Measurements from ENCODE around the gene GPC3.
A peak's percentile ranks its signal among the peaks of the same experiment; 100 is the strongest.

GPC3 gene

DNA sequence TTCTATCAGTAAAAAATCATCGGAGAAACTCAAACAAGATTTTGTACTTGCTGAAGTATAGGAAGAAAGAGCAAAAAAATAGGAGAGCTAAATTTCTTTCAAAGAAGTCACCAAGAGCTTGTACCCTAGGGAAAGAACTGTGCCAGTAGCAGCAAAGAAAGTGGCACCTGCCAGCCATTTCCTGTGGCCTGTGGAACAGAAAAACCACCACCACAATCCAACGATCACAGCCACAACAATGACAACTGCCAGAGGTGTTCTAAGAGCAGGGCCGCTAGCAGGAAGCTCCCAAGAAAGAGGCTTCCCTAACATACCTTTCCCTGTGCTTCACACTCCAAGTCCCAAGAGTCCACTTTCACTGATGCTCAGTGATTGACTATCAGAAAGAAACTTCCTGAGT lies 304.0 kb downstream of the GPC3 start:
- Histone ChIP-seq H3K4me3 (ENCODE audit: insufficient read length, low read depth) (no peak overlapping the region), H3K36me3 (ENCODE audit: insufficient read depth, insufficient read length, low read length) (no peaks in the 10 kb centered on the region), H3K4me1 (ENCODE audit: insufficient read depth, insufficient read length) (no peaks in the 10 kb centered on the region), H3K27me3 (ENCODE audit: insufficient read depth, insufficient read length) (no peaks in the 10 kb centered on the region), H3K9ac (ENCODE audit: insufficient read length, low read depth) (no peak overlapping the region), H3K9me3 (ENCODE audit: insufficient read depth, low read length) (no peaks in the 10 kb centered on the region)
- no peak for DNase-seq (ENCODE audit: low read depth, low spot score)
- TF ChIP-seq YY1 (IDR thresholded peaks at IDR 0.05; ENCODE audit: insufficient read depth, insufficient read length) (no peak), ZNF274 (IDR thresholded peaks at IDR 0.05; ENCODE audit: low read depth, low read length) (no peak), SUZ12 (IDR thresholded peaks at IDR 0.05; ENCODE audit: extremely low read depth, insufficient read depth, insufficient read length) (no peak)

DNA sequence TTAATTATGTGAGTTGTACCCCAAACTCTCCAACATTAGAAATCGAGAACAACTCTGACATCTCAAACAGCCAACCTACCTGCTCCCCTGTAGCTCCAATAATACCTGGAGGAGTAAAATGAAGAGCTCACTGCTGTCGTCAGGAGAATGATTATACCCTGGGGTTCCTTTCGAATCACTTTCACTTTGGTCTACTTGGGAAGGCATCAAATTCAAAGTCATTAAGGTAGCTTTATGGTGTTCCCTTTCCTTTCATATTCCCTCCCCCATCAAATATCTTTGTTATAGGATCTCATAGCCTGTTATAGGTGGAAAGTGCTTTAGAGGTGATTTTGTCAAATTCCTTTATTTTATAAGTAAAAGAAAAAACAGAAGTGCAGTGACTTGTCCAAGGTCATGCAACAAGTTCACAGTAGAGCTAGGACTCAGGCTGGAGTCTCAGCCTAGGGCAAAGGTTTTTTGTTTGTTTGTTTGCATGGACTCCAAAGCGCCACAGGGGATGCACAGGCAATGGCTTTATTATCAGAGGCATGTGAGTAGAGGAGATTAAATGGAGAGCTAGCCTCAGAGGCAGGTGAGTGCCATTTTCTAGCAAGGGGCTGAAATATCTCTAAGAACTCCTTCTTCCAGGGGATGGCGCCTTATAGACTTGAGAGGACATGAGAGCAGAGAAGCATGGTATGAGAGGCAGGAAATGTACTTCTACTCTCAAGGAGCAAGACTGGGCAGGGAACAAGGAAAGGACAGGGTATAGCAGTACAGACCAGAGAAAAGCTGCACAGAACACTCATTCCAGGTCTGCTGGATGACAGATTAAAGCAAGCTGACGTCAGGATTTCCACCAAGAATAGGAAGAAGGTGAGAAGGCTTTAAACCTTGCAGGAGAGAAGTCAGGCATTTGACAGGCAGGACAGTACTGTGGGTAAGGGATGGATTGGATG lies 308.0 kb downstream of the GPC3 start:
- Histone ChIP-seq H3K9ac (ENCODE audit: insufficient read length, low read depth) (no peak overlapping the region), H3K4me3 (ENCODE audit: insufficient read length, low read depth) (no peak overlapping the region), H3K27me3 (ENCODE audit: insufficient read depth, insufficient read length) (no peaks in the 10 kb centered on the region), H3K36me3 (ENCODE audit: insufficient read depth, insufficient read length, low read length) (no peaks in the 10 kb centered on the region), H3K4me1 (ENCODE audit: insufficient read depth, insufficient read length) (peaks cover 6% of the 10 kb centered on the region), H3K9me3 (ENCODE audit: insufficient read depth, low read length) (no peaks in the 10 kb centered on the region)
- no peak for DNase-seq (ENCODE audit: low read depth, low spot score)
- TF ChIP-seq YY1 (IDR thresholded peaks at IDR 0.05; ENCODE audit: insufficient read depth, insufficient read length) = no peak
- no peak for TF ChIP-seq ZNF274 (IDR thresholded peaks at IDR 0.05; ENCODE audit: low read depth, low read length)
- TF ChIP-seq SUZ12 (IDR thresholded peaks at IDR 0.05; ENCODE audit: extremely low read depth, insufficient read depth, insufficient read length) = no peak

DNA sequence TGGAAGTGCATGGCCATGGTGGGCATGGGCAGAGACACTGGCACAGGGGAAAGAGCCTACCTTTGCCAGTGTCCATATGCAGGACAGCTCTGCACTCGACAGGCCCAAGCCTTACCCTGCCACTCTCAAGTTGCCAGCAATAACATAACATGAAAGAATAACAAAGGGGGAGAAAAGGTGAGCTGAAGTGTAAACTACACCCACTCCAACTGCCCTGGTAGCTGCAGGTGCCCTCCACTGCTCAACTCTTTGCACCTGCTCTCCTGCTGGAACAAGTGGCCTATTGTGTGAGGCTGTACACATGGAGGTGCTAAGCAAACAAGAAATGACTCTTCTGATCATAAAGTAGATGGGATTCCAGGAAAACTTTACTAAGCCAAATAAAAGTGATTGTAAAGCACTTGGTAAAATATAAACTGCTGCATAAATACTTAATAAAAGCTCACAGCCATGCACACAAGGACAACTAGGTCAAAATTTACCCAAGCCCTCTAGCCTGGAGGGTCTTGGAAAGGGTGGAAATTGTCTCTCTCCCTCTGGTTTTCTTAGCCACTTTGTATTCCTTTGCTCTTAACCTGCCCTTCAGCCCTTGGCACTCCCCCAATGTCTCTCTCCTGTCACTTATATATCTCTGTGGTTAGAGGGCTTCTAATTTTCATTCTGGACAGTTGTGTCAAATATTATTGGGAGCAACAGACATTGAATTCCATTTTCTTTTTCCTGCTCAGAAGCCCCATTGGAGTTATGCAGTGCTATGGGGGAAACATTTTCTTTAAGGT lies 308.9 kb downstream of the GPC3 start:
- TF ChIP-seq SUZ12 (IDR thresholded peaks at IDR 0.05; ENCODE audit: extremely low read depth, insufficient read depth, insufficient read length) (no peak), ZNF274 (IDR thresholded peaks at IDR 0.05; ENCODE audit: low read depth, low read length) (no peak), YY1 (IDR thresholded peaks at IDR 0.05; ENCODE audit: insufficient read depth, insufficient read length) (no peak)
- no peaks in the 10 kb centered on the region for H3K9me3 ChIP-seq (ENCODE audit: insufficient read depth, low read length)
- H3K4me3 ChIP-seq (ENCODE audit: insufficient read length, low read depth) = no peak overlapping the region
- no peaks in the 10 kb centered on the region for H3K36me3 ChIP-seq (ENCODE audit: insufficient read depth, insufficient read length, low read length)
- DNase-seq (ENCODE audit: low read depth, low spot score) = no peak
- H3K4me1 ChIP-seq (ENCODE audit: insufficient read depth, insufficient read length) = peaks cover 6% of the 10 kb centered on the region
- H3K27me3 ChIP-seq (ENCODE audit: insufficient read depth, insufficient read length) = no peaks in the 10 kb centered on the region
- H3K9ac ChIP-seq (ENCODE audit: insufficient read length, low read depth) = no peak overlapping the region

DNA sequence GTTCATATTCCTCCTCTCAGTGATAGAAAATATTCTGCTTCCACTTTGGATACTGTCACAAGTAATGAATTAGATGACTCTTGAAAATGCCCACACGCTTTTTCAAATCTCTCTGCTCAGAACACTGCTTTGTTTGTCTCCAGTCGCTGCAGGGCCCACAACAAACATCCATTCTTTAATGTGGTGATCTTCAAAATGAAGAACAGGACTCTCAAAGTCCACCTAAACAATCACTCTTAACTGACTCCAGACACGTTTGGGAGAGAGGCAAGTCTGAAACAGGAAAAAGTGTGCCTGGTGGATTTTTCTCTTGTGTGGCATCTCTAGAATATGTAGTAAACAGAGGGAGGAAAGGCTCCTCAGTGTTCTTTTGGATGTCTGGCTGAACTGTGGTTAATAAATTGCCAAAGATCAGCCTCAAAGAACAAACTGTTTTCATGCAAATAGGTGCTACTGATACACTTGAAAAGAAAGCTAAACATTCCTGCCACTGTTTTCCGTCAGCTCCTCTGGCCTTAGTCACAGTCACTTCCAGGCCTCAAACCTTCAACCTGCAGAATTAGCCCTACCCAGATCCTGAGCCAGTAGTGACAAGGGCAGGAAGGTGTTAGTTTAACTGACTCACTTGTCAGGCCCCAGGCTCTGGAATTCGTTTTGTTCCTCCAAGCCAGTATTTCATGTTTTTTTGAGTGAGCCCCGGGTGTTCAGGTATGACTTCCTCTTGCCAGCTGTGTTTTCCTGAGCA lies 310.5 kb downstream of the GPC3 start:
- no peaks in the 10 kb centered on the region for H3K36me3 ChIP-seq (ENCODE audit: insufficient read depth, insufficient read length, low read length)
- TF ChIP-seq ZNF274 (IDR thresholded peaks at IDR 0.05; ENCODE audit: low read depth, low read length) = no peak
- TF ChIP-seq YY1 (IDR thresholded peaks at IDR 0.05; ENCODE audit: insufficient read depth, insufficient read length) = no peak
- no peak for TF ChIP-seq SUZ12 (IDR thresholded peaks at IDR 0.05; ENCODE audit: extremely low read depth, insufficient read depth, insufficient read length)
- DNase-seq (ENCODE audit: low read depth, low spot score) = peak; percentile 46
- no peaks in the 10 kb centered on the region for H3K9me3 ChIP-seq (ENCODE audit: insufficient read depth, low read length)
- H3K4me1 ChIP-seq (ENCODE audit: insufficient read depth, insufficient read length) = peaks cover 6% of the 10 kb centered on the region
- no peak overlapping the region for H3K4me3 ChIP-seq (ENCODE audit: insufficient read length, low read depth)
- no peak overlapping the region for H3K9ac ChIP-seq (ENCODE audit: insufficient read length, low read depth)
- H3K27me3 ChIP-seq (ENCODE audit: insufficient read depth, insufficient read length) = no peaks in the 10 kb centered on the region

DNA sequence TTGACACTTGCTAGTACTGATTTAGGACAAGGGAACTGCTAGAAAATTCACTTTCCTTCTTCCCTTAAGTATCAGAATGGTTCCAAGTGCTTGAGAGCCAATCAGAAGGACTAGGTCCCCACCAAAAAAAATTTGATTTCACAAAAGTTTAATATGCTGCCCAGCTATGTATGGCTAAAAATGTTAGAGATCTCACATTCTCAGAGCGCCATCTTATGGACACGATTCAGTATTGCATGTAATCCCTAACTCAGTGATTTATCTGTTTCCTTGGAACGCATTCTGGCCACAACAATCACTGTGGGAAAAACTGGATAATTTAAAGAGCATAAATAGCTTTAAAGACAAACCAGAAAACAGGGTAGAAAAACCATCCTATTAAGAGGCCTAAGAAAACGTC lies 315.0 kb downstream of the GPC3 start:
- Histone ChIP-seq H3K27me3 (ENCODE audit: insufficient read depth, insufficient read length) (no peaks in the 10 kb centered on the region), H3K36me3 (ENCODE audit: insufficient read depth, insufficient read length, low read length) (no peaks in the 10 kb centered on the region), H3K9ac (ENCODE audit: insufficient read length, low read depth) (no peak overlapping the region), H3K4me1 (ENCODE audit: insufficient read depth, insufficient read length) (peaks cover under 1% of the 10 kb centered on the region), H3K9me3 (ENCODE audit: insufficient read depth, low read length) (no peaks in the 10 kb centered on the region), H3K4me3 (ENCODE audit: insufficient read length, low read depth) (no peak overlapping the region)
- DNase-seq (ENCODE audit: low read depth, low spot score) = no peak
- TF ChIP-seq ZNF274 (IDR thresholded peaks at IDR 0.05; ENCODE audit: low read depth, low read length) = no peak
- TF ChIP-seq YY1 (IDR thresholded peaks at IDR 0.05; ENCODE audit: insufficient read depth, insufficient read length) = no peak
- no peak for TF ChIP-seq SUZ12 (IDR thresholded peaks at IDR 0.05; ENCODE audit: extremely low read depth, insufficient read depth, insufficient read length)

DNA sequence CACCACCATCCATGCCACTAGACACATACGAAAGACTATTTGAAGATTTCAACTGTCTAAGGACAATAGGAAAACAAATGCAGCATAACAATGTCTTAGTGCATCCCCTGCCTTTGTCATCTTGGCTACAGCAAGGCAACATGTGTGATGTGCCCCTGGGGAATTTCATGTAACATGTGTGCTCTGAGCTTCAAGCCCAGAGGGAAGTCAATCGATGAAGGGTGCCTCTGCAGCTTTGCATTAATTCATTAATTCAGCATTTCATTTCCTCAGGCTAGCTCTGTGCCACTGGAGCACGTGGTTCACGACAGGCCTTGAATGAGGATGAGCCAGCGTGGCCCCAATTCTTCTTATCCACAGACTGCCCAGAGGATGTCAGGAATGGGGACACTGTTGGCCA lies 316.2 kb downstream of the GPC3 start:
- no peaks in the 10 kb centered on the region for H3K36me3 ChIP-seq (ENCODE audit: insufficient read depth, insufficient read length, low read length)
- no peak overlapping the region for H3K4me3 ChIP-seq (ENCODE audit: insufficient read length, low read depth)
- DNase-seq (ENCODE audit: low read depth, low spot score) = no peak
- H3K4me1 ChIP-seq (ENCODE audit: insufficient read depth, insufficient read length) = no peaks in the 10 kb centered on the region
- TF ChIP-seq YY1 (IDR thresholded peaks at IDR 0.05; ENCODE audit: insufficient read depth, insufficient read length) = no peak
- TF ChIP-seq ZNF274 (IDR thresholded peaks at IDR 0.05; ENCODE audit: low read depth, low read length) = no peak
- no peak for TF ChIP-seq SUZ12 (IDR thresholded peaks at IDR 0.05; ENCODE audit: extremely low read depth, insufficient read depth, insufficient read length)
- H3K9me3 ChIP-seq (ENCODE audit: insufficient read depth, low read length) = no peaks in the 10 kb centered on the region
- H3K9ac ChIP-seq (ENCODE audit: insufficient read length, low read depth) = no peak overlapping the region
- no peaks in the 10 kb centered on the region for H3K27me3 ChIP-seq (ENCODE audit: insufficient read depth, insufficient read length)
